ENCODE data around the gene RPS19BP1.

RPS19BP1 gene

DNA sequence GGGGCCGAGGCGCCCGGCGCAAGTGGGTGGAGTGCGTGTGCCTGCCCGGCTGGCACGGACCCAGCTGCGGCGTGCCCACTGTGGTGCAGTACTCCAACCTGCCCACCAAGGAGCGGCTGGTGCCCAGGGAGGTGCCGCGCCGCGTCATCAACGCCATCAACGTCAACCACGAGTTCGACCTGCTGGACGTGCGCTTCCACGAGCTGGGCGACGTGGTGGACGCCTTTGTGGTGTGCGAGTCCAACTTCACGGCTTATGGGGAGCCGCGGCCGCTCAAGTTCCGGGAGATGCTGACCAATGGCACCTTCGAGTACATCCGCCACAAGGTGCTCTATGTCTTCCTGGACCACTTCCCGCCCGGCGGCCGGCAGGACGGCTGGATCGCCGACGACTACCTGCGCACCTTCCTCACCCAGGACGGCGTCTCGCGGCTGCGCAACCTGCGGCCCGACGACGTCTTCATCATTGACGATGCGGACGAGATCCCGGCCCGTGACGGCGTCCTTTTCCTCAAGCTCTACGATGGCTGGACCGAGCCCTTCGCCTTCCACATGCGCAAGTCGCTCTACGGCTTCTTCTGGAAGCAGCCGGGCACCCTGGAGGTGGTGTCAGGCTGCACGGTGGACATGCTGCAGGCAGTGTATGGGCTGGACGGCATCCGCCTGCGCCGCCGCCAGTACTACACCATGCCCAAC, 44.6 kb downstream of the RPS19BP1 start:
- POLR2A ChIA-PET: interaction anchor here (0.6 kb wide), 1 partner anchor 35 kb away, joined by 3 read pairs; no protein-coding TSS in a partner anchor
- TF ChIP-seq, protein P1, sequence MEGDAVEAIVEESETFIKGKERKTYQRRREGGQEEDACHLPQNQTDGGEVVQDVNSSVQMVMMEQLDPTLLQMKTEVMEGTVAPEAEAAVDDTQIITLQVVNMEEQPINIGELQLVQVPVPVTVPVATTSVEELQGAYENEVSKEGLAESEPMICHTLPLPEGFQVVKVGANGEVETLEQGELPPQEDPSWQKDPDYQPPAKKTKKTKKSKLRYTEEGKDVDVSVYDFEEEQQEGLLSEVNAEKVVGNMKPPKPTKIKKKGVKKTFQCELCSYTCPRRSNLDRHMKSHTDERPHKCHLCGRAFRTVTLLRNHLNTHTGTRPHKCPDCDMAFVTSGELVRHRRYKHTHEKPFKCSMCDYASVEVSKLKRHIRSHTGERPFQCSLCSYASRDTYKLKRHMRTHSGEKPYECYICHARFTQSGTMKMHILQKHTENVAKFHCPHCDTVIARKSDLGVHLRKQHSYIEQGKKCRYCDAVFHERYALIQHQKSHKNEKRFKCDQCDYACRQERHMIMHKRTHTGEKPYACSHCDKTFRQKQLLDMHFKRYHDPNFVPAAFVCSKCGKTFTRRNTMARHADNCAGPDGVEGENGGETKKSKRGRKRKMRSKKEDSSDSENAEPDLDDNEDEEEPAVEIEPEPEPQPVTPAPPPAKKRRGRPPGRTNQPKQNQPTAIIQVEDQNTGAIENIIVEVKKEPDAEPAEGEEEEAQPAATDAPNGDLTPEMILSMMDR (IDR thresholded peaks at IDR 0.05; ENCODE audit: insufficient read depth, low read length, missing control alignments): no peak
- H3K4me3 ChIP-seq (ENCODE audit: low read depth, low read length): no peak overlapping the region
- CTCF ChIA-PET: interaction anchor here (1.1 to 10.7 kb wide), 4 partner anchors 8 to 43 kb away, joined by 3 to 132 read pairs (median 6); no protein-coding TSS in a partner anchor
- no peak for DNase-seq (ENCODE audit: low read depth, low spot score)

DNA sequence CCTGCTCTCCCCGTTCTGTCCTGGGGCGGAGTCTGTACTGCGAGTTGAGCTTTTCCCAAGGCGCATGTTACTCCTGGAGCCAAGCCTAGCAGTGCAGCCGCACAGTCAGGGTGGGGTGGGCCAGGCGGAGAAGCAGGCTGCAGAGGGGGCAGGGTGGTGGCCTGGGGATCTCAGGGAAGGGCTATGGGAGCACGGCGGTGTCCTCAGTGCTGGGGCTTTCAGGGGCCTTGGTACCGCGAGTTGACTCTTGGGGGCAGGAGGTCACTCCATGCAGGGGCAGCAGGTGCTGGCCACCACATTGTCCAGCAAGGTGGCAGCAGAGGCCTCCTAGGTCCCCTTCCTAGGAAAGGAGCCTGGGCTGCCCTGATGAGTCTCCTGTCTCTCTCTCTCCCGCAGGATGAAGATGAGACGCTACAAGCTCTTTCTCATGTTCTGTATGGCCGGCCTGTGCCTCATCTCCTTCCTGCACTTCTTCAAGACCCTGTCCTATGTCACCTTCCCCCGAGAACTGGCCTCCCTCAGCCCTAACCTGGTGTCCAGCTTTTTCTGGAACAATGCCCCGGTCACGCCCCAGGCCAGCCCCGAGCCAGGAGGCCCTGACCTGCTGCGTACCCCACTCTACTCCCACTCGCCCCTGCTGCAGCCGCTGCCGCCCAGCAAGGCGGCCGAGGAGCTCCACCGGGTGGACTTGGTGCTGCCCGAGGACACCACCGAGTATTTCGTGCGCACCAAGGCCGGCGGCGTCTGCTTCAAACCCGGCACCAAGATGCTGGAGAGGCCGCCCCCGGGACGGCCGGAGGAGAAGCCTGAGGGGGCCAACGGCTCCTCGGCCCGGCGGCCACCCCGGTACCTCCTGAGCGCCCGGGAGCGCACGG, 45.4 kb downstream of the RPS19BP1 start:
- TF ChIP-seq, protein P1 (IDR thresholded peaks at IDR 0.05; ENCODE audit: insufficient read depth, low read length, missing control alignments): no peak
- no peak overlapping the region for H3K4me3 ChIP-seq (ENCODE audit: low read depth, low read length)
- POLR2A ChIA-PET: interaction anchor here (0.6 kb wide), 1 partner anchor 35 kb away, joined by 3 read pairs; no protein-coding TSS in a partner anchor
- CTCF ChIA-PET: interaction anchor here (1.1 to 1.7 kb wide), 4 partner anchors 9 to 44 kb away, joined by 3 to 8 read pairs (median 4); no protein-coding TSS in a partner anchor
- no peak for DNase-seq (ENCODE audit: low read depth, low spot score)

DNA sequence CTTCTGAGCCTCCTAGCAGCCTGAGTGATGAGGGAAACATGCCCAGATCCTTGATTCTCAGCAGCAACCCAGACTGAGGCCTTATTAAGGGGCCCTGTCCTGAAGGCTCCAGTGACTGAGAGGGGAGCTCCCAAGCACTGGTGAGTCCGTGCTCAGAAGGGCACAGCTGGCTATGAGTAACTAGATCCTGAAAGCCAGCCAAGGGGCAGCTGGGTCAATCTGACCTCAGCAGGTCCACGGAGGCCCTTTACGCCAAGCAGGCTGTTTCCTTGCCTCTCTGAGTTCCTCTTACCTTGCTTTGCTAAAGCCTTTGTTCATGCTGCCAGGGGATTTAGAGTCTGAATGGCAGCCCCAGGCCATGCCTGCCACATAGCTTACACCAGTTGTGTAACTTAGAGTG, 49.8 kb downstream of the RPS19BP1 start:
- H3K4me3 ChIP-seq (ENCODE audit: low read depth, low read length): no peak overlapping the region
- POLR2A ChIA-PET: interaction anchor here (0.8 kb wide), 1 partner anchor 22 kb away, joined by 3 read pairs; no protein-coding TSS in a partner anchor
- CTCF ChIA-PET: interaction anchor here (0.9 to 11.4 kb wide), 4 partner anchors 11 to 32 kb away, joined by 3 to 132 read pairs (median 5); no protein-coding TSS in a partner anchor
- TF ChIP-seq, protein P1 (IDR thresholded peaks at IDR 0.05; ENCODE audit: insufficient read depth, low read length, missing control alignments): no peak
- no peak for DNase-seq (ENCODE audit: low read depth, low spot score)

DNA sequence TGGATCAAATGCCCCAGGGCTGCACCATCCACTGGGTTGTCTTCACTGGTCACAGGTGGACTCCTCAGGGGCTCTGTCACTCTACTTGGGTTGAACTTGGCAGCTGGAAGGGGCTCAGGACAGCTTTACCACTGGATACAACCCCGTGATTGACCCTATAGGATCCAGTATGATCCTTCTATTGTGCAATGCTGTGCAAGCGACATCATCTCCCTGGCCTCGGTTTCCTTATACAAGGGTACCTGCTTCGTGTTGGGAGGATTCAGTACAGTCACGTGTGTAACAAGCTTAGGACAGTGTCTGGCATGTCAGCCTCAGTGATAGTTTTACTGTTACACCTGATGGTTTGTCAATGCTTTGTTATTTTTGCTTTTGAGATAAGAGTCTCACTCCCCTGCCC, 51.0 kb downstream of the RPS19BP1 start:
- TF ChIP-seq, protein P1 (IDR thresholded peaks at IDR 0.05; ENCODE audit: insufficient read depth, low read length, missing control alignments): no peak
- CTCF ChIA-PET: interaction anchor here (1.2 to 11.4 kb wide), 2 partner anchors 12 to 53 kb away, joined by 4 to 132 read pairs; no protein-coding TSS in a partner anchor

GRCh38 chr22:39481054-39481453, 51.5 kb downstream of the RPS19BP1 start:
- CTCF ChIA-PET: interaction anchor here (1.2 to 11.4 kb wide), 2 partner anchors 12 to 54 kb away, joined by 4 to 132 read pairs; no protein-coding TSS in a partner anchor

More for the DNA sequence above, 51.0 kb downstream of the RPS19BP1 start:
- H3K4me3 ChIP-seq (ENCODE audit: low read depth, low read length): no peak overlapping the region
- POLR2A ChIA-PET: no interaction called here
- no peak for DNase-seq (ENCODE audit: low read depth, low spot score)

More at GRCh38 chr22:39481054-39481453, 51.5 kb downstream of the RPS19BP1 start:
- H3K4me3 ChIP-seq (ENCODE audit: low read depth, low read length): no peak overlapping the region
- TF ChIP-seq, protein P1 (IDR thresholded peaks at IDR 0.05; ENCODE audit: insufficient read depth, low read length, missing control alignments): no peak
- DNase-seq (ENCODE audit: low read depth, low spot score): no peak
- POLR2A ChIA-PET: no interaction called here

All from AG04449 (cell line).